HepG2 (cell line): ENCODE data around the gene FASTK. TPM values are rescaled to one million over a fixed set of nuclear protein-coding genes. Genes with fewer than 3 reads are reported as not detected.

ENCODE experiments used
- ETV5 ChIP-seq: IDR thresholded peaks from 2 replicates; pipeline ENCODE4 v1.6.1; 2018; ENCODE audit warnings: missing biosample characterization, missing genetic modification reagents, inconsistent platforms, borderline replicate concordance
- GTF2F1 ChIP-seq: fragments of 150-350 bp; IDR thresholded peaks from 2 replicates; pipeline ENCODE4 v1.6.1; 2014; ENCODE audit warnings: low read length
- GZF1 ChIP-seq: sonication (generic); formaldehyde crosslinking; IDR thresholded peaks from 2 replicates; pipeline ENCODE4 v1.5.1; 2020; ENCODE audit warnings: mild to moderate bottlenecking, missing genetic modification reagents
- HINFP ChIP-seq: sonication (generic); formaldehyde crosslinking; IDR thresholded peaks from 2 replicates; pipeline ENCODE4 v1.4.0; 2020; ENCODE audit warnings: low read depth, mild to moderate bottlenecking, missing genetic modification reagents
- HNRNPH1 ChIP-seq: fragments of 200-400 bp; formaldehyde crosslinking; optimal IDR thresholded peaks from 2 replicates; pipeline ENCODE3; 2017; ENCODE audit warnings: mild to moderate bottlenecking, low read depth, low read length
- MAX ChIP-seq: IDR thresholded peaks from 2 replicates; pipeline ENCODE4 v1.6.1; 2012; ENCODE audit warnings: inconsistent platforms
- MNT ChIP-seq: fragments of 450-650 bp; IDR thresholded peaks from 2 replicates; pipeline ENCODE4 v1.6.1; 2016
- POGZ ChIP-seq: sonication (generic); formaldehyde crosslinking; IDR thresholded peaks from 2 replicates; pipeline ENCODE4 v1.4.0; 2020; ENCODE audit warnings: mild to moderate bottlenecking, missing genetic modification reagents
- PRDM10 ChIP-seq: sonication (generic); formaldehyde crosslinking; IDR thresholded peaks from 2 replicates; pipeline ENCODE4 v1.4.0; 2020; ENCODE audit warnings: low read depth, missing genetic modification reagents
- RXRA ChIP-seq: sonication (generic); formaldehyde crosslinking; IDR thresholded peaks from 2 replicates; pipeline ENCODE4 v1.5.1; 2020; ENCODE audit warnings: missing genetic modification reagents
- ZBTB20 ChIP-seq: sonication (generic); formaldehyde crosslinking; IDR thresholded peaks from 2 replicates; pipeline ENCODE4 v1.8.1; 2023; ENCODE audit warnings: missing genetic modification reagents, low read depth, mild to moderate bottlenecking, borderline replicate concordance
- ZBTB34 ChIP-seq: sonication (generic); formaldehyde crosslinking; IDR thresholded peaks from 2 replicates; pipeline ENCODE4 v1.8.0; 2022; ENCODE audit warnings: mild to moderate bottlenecking, missing genetic modification reagents
- ZBTB7A ChIP-seq: sonication (generic); formaldehyde crosslinking; IDR thresholded peaks from 2 replicates; pipeline ENCODE4 v1.8.0; 2022; ENCODE audit warnings: mild to moderate bottlenecking, missing genetic modification reagents
- ZNF652 ChIP-seq: IDR thresholded peaks from 2 replicates; pipeline ENCODE4 v1.6.1; 2016; ENCODE audit warnings: low read depth, borderline replicate concordance
- ZNF770 ChIP-seq: sonication (generic); formaldehyde crosslinking; IDR thresholded peaks from 2 replicates; pipeline ENCODE4 v1.5.0; 2020; ENCODE audit warnings: mild to moderate bottlenecking, missing genetic modification reagents
- ZSCAN21 ChIP-seq: sonication (generic); formaldehyde crosslinking; IDR thresholded peaks from 2 replicates; pipeline ENCODE4 v1.8.0; 2022; ENCODE audit warnings: mild to moderate bottlenecking, missing genetic modification reagents, moderate library complexity, borderline replicate concordance
- polyA plus RNA-seq, 8 experiments: library from polyadenylated mRNA; depleted of rRNA in 3 of 8; stranded (reverse) in 7 of 8; unstranded in 1 of 8; fragments of >200 nt; fragmentation: Illumina TruSeq in 4 of 8; extraction: Trizol in 4 of 8; gene quantifications; 2 replicates each; pipeline versions ENCODE4 v1.2.1 to v1.2.3, GENCODE V29; 2011 to 2016; ENCODE audit warnings: low read depth in 4 of 8, missing spikeins in 1 of 8, mixed read lengths in 1 of 8; ENCODE audit not compliant: insufficient read depth in 1 of 8
- total RNA-seq, 5 experiments: library from RNA; depleted of rRNA; stranded (reverse); fragments of >200 nt; fragmentation: Illumina TruSeq; extraction: Trizol; gene quantifications; 2 replicates each; pipeline ENCODE4 v1.2.3, GENCODE V29; 2016; ENCODE audit warnings: low read depth in 1 of 5

FASTK gene
- total and polyA plus RNA-seq, 2 of the 13 experiments (the other 11 are each of a cell fraction or from before 2014, with no cell fraction given), result 52.9 to 55.7 TPM

GRCh38 chr7:151058781-151059366, 21.7 kb downstream of the FASTK start (continued):
- TF ChIP-seq ZBTB20 (CRISPR knock-in tag), result 0 out of 2 replicates have a peak, but pooled peaks have one; percentile 5
- TF ChIP-seq ZBTB7A, result 0 out of 2 replicates have a peak, but pooled peaks have one; percentile 12
- 0 out of 2 replicates have a peak, but pooled peaks have one; percentile 52 for TF ChIP-seq ZBTB34
- peak; percentile 67; the same call in 1 of the 2 replicates for TF ChIP-seq GZF1 (CRISPR knock-in tag)
- TF ChIP-seq ZSCAN21 (CRISPR knock-in tag), result 0 out of 2 replicates have a peak, but pooled peaks have one; percentile 23
- 0 out of 2 replicates have a peak, but pooled peaks have one; percentile 2 for TF ChIP-seq MAX
- TF ChIP-seq RXRA (CRISPR knock-in tag), result no peak
- TF ChIP-seq ETV5 (CRISPR knock-in tag), result 0 out of 2 replicates have a peak, but pooled peaks have one; percentile 4
- TF ChIP-seq ZNF652 (CRISPR knock-in tag), result peak; percentile 83; the same call in 1 of the 2 replicates
- TF ChIP-seq PRDM10 (CRISPR knock-in tag), result no peak
- TF ChIP-seq POGZ (CRISPR knock-in tag), result 0 out of 2 replicates have a peak, but pooled peaks have one; percentile 19
- TF ChIP-seq HINFP (CRISPR knock-in tag), result no peak
- TF ChIP-seq HNRNPH1, result no peak
- 0 out of 2 replicates have a peak, but pooled peaks have one; percentile 16 for TF ChIP-seq ZNF770 (CRISPR knock-in tag)
- TF ChIP-seq MNT, result peak; percentile 34
- TF ChIP-seq GTF2F1, result no peak
